Endothelial cell of umbilical vein (primary cell): ENCODE measurements around the gene TP53AIP1. TPM values are rescaled to one million over a fixed set of nuclear protein-coding genes. Genes with fewer than 3 reads are reported as not detected.

Experiments used
- BruUV-seq: library from RNA; stranded (reverse); fragments of 400-500 nt; replicated peaks from 2 replicates; lab custom pipeline; 2021; lab: Mats Ljungman, UMichigan
- CTCF ChIA-PET: fragments of 300-600, 350-600 bp; sonication (Branson Sonifier 250); formaldehyde crosslinking; loops from one replicate; lab custom pipeline; 2021; ENCODE audit warnings: antibody characterized with exemption, inconsistent platforms; lab: Charles Lee
- POLR2A ChIA-PET: fragments of 300-600, 350-600 bp; sonication (Branson Sonifier 250); formaldehyde crosslinking; loops from one replicate; lab custom pipeline; 2021; ENCODE audit warnings: antibody characterized with exemption, inconsistent platforms; lab: Charles Lee
- DNase-seq: peaks from one replicate; pipeline ENCODE4 v3.0.0-alpha.2; 2011; ENCODE audit warnings: low read depth, low spot score
- FAIRE-seq: peaks from 2 replicates; lab custom pipeline; 2011; peaks lifted over from hg19 to GRCh38; lab: Jason Lieb, UNC
- H2AFZ ChIP-seq: 2 replicates; pipeline ENCODE4 v1.6.0; 2012; ENCODE audit warnings: low read depth, low read length, control low read depth, inconsistent platforms
- H3K27ac ChIP-seq: 2 replicates; pipeline ENCODE4 v1.5.1; 2011; ENCODE audit warnings: low read depth, mild to moderate bottlenecking, control low read depth, low read length, moderate library complexity; ENCODE audit not compliant: insufficient read depth
- H3K27me3 ChIP-seq, 2 experiments: 2 replicates each; pipeline versions ENCODE4 v1.6.0 to v1.6.1; 2011; ENCODE audit warnings: low read length in 2 of 2, mixed read lengths in 1 of 2; ENCODE audit not compliant: control insufficient read depth in 2 of 2, insufficient read depth in 2 of 2
- H3K36me3 ChIP-seq, 2 experiments: 2 replicates in 1 of 2; 3 replicates in 1 of 2; pipeline ENCODE4 v1.5.1; 2011; ENCODE audit warnings: low read length in 2 of 2, mild to moderate bottlenecking in 1 of 2, moderate library complexity in 1 of 2; ENCODE audit not compliant: control insufficient read depth in 2 of 2, insufficient read depth in 2 of 2; ENCODE audit errors: extremely low read depth in 1 of 2
- H3K4me1 ChIP-seq: 3 replicates; pipeline ENCODE4 v1.5.1; 2011; ENCODE audit warnings: mild to moderate bottlenecking, low read length; ENCODE audit not compliant: control insufficient read depth, insufficient read depth; ENCODE audit errors: extremely low read depth
- H3K4me2 ChIP-seq: 2 replicates; pipeline ENCODE4 v1.6.1; 2011; ENCODE audit warnings: low read length, control low read depth, mixed read lengths; ENCODE audit not compliant: insufficient read depth
- H3K4me3 ChIP-seq, 3 experiments: fragments of 200-600 bp in 1 of 3; sonication (generic), shearing (Covaris generic) in 1 of 3; replicated peaks in 1 of 3; 2 replicates each; pipeline ENCODE4 v1.5.1; 2011 to 2016; ENCODE audit warnings: control low read depth in 3 of 3, low read length in 3 of 3, mild to moderate bottlenecking in 2 of 3, inconsistent platforms in 1 of 3, low read depth in 1 of 3, moderate library complexity in 1 of 3; ENCODE audit not compliant: insufficient read depth in 1 of 3
- H3K79me2 ChIP-seq: 2 replicates; pipeline ENCODE4 v1.6.0; 2012; ENCODE audit warnings: low read length, inconsistent platforms; ENCODE audit not compliant: control insufficient read depth, insufficient read depth
- H3K9ac ChIP-seq: replicated peaks from 2 replicates; pipeline ENCODE3; 2011; ENCODE audit warnings: low read length, control low read depth; ENCODE audit not compliant: insufficient read depth; ENCODE audit errors: extremely low read depth
- H3K9me1 ChIP-seq: replicated peaks from 3 replicates; pipeline ENCODE4 v1.6.0; 2011; ENCODE audit warnings: mild to moderate bottlenecking, low read length; ENCODE audit not compliant: control insufficient read depth, insufficient read depth; ENCODE audit errors: extremely low read depth
- H3K9me3 ChIP-seq: replicated peaks from 2 replicates; pipeline ENCODE4 v1.5.1; 2012; ENCODE audit warnings: low read length, inconsistent platforms; ENCODE audit not compliant: control insufficient read depth, insufficient read depth
- H4K20me1 ChIP-seq: replicated peaks from 2 replicates; pipeline ENCODE3; 2011; ENCODE audit warnings: mild to moderate bottlenecking, low read length; ENCODE audit not compliant: control insufficient read depth, insufficient read depth; ENCODE audit errors: extremely low read depth
- CTCF ChIP-seq, 2 donors: IDR thresholded peaks; 1 replicate in 1 of 2; 2 replicates in 1 of 2; pipeline ENCODE4 v1.5.1; 2011; ENCODE audit warnings: low read length in 2 of 2, mild to moderate bottlenecking in 2 of 2, moderate library complexity in 2 of 2, control low read depth in 1 of 2, inconsistent platforms in 1 of 2, low read depth in 1 of 2; ENCODE audit not compliant: insufficient read depth in 1 of 2; ENCODE audit errors: extremely low read depth in 1 of 2
- EZH2 ChIP-seq: IDR thresholded peaks from 2 replicates; pipeline ENCODE4 v1.6.1; 2012; ENCODE audit warnings: borderline replicate concordance, low read depth, mild to moderate bottlenecking, moderate library complexity, low read length, inconsistent platforms; ENCODE audit not compliant: severe bottlenecking
- GATA2 ChIP-seq: IDR thresholded peaks from 2 replicates; pipeline ENCODE4 v1.7.0; 2011; ENCODE audit warnings: low read depth, mild to moderate bottlenecking, moderate library complexity, mixed read lengths, low read length; ENCODE audit not compliant: insufficient read length, insufficient read depth
- JUN ChIP-seq: IDR thresholded peaks from 2 replicates; pipeline ENCODE4 v1.6.1; 2011; ENCODE audit warnings: borderline replicate concordance, low read depth; ENCODE audit not compliant: insufficient read length, insufficient read depth
- POLR2AphosphoS5 ChIP-seq: IDR thresholded peaks from 2 replicates; pipeline ENCODE4 v1.6.1; 2012; ENCODE audit warnings: low read depth, mild to moderate bottlenecking, control low read depth, low read length, moderate library complexity; ENCODE audit not compliant: insufficient read depth
- dilution Hi-C: fragments of 300-500 bp; cut with MboI; formaldehyde crosslinking; loops from one replicate; pipeline ENCODE4 v1.15.0; 2019; ENCODE audit warnings: low sequenced_read_pairs; ENCODE audit not compliant: extremely low pct_ligation_motif_present
- intact Hi-C: fragments of 100-400 bp; cut with micrococcal nuclease; formaldehyde crosslinking; loops from one replicate; pipeline ENCODE4 v1.10.0; 2022
- polyA plus RNA-seq, 4 experiments: library from polyadenylated mRNA; depleted of rRNA in 3 of 4; stranded (reverse) in 3 of 4; unstranded in 1 of 4; fragments of >200 nt; gene quantifications; 2 replicates each; pipeline versions ENCODE4 v1.2.1 to v1.2.3, GENCODE V29; 2011 to 2012; ENCODE audit warnings: missing spikeins in 1 of 4
- total RNA-seq: library from RNA; stranded (reverse); gene quantifications from 2 replicates; pipeline ENCODE4 v1.2.3, GENCODE V29; 2021

The TP53AIP1 gene
- total and polyA plus RNA-seq, 2 donors (not counting 3 experiments of a cell fraction or from before 2014, with no cell fraction given), result not detected

- TF ChIP-seq JUN, result no peak
- no peak for TF ChIP-seq EZH2
- no peak for TF ChIP-seq GATA2
- TF ChIP-seq POLR2AphosphoS5, result no peak
- no peak for TF ChIP-seq CTCF (IDR thresholded peaks at IDR 0.05; ENCODE audit: extremely low read depth in 1 of 2, insufficient read depth in 1 of 2, low read depth in 1 of 2, low read length in 2 of 2)
- Histone ChIP-seq H4K20me1 (no peaks in the 10 kb centered on the region), H3K4me2 (no peak overlapping the region), H3K79me2 (no peaks in the 10 kb centered on the region), H3K9me3 (no peaks in the 10 kb centered on the region), H3K4me3 (no peak overlapping the region), H3K4me1 (no peaks in the 10 kb centered on the region), H2AFZ (no peak overlapping the region), H3K27me3 (peaks cover 2% of the 10 kb centered on the region in 2 experiments), H3K9ac (no peak overlapping the region), H3K9me1 (no peaks in the 10 kb centered on the region), H3K36me3 (no peaks in the 10 kb centered on the region), H3K27ac (no peak overlapping the region)
- dilution Hi-C loops, result no loop called here
- BruUV-seq, result no TSS peak
- FAIRE-seq (no peak), DNase-seq (no peak)
- ChIA-PET CTCF (interaction anchor here (0.8 to 2.5 kb wide), 5 partner anchors 15 to 42 kb away, joined by 3 to 15 read pairs (median 9); no protein-coding TSS in a partner anchor), POLR2A (interaction anchor here (0.8 kb wide), 1 partner anchor 40 kb away, joined by 5 read pairs; no protein-coding TSS in a partner anchor)
- intact Hi-C loops, result no loop called here
Observed at GRCh38 chr11:128927683-128928336, 14.9 kb downstream of the TP53AIP1 start.
